Measurements from ENCODE around the gene NOS1AP. TPM values are rescaled to one million over a fixed set of nuclear protein-coding genes. Genes with fewer than 3 reads are reported as not detected.

The NOS1AP gene
- total RNA-seq, 5 donors from 2014 or later (not counting 1 experiment from before 2014, with no cell fraction given) = 0.07 to 0.16 (median 0.09) TPM; not detected in 2

DNA sequence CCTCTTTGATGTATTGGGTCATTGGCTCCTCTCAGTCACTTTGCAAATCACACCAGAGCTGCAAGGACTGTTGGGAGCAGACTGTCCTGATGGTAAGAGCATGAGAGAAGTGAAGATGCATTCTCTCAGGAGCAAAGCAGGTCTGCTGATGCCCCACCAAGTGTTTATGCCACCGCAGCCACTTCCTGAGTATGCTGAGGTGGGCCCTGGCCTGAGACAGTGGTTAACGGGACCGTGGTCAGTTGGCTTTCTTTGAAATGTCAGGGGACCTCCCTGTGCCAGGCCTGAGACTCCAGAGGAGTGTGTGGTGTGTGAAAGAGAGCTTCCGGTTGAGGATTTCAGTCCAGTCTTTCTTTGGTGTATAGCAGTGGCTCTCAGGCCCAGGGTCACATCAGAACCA, 227.7 kb downstream of the NOS1AP start:
- ChIA-PET CTCF (no interaction called here), POLR2A (no interaction called here)
- H3K27me3 Mint-ChIP-seq = peaks cover 37 to 40% of the 10 kb centered on the region in 2 donors
- no peak for ATAC-seq (replicated peaks in 1 of 4)
- peaks cover 0 to 27% of the 10 kb centered on the region in 2 experiments for H3K27me3 ChIP-seq (replicated peaks in 1 of 2; ENCODE audit: control insufficient read depth in 2 of 2, extremely low read depth in 1 of 2, insufficient read depth in 2 of 2, low read length in 1 of 2)
- no peaks in the 10 kb centered on the region for H3K36me3 ChIP-seq (ENCODE audit: control insufficient read depth in 2 of 2, extremely low read depth in 1 of 2, insufficient read depth in 1 of 2, low read length in 1 of 2)
- no peaks in the 10 kb centered on the region for H3K9me3 ChIP-seq
- H3K9me3 Mint-ChIP-seq = no peaks in the 10 kb centered on the region
- H3K4me3 ChIP-seq (ENCODE audit: control insufficient read depth in 1 of 2, extremely low read depth in 1 of 2, low read length in 1 of 2) = no peak overlapping the region
- no peaks in the 10 kb centered on the region for H3K4me1 Mint-ChIP-seq
- 88% methylated on average over 4 of the region's 4 CpGs for WGBS (ENCODE audit: insufficient coverage)
- H3K27ac Mint-ChIP-seq = no peak overlapping the region
- H3K4me1 ChIP-seq (ENCODE audit: control insufficient read depth in 1 of 2, extremely low read depth in 1 of 2, insufficient read depth in 2 of 2, low read length in 2 of 2) = no peaks in the 10 kb centered on the region
- no peak overlapping the region for H3K4me3 Mint-ChIP-seq
- H3K36me3 Mint-ChIP-seq = no peaks in the 10 kb centered on the region
- DNase-seq = no peak
- H3K27ac ChIP-seq (ENCODE audit: low read length) = no peak overlapping the region

- ATAC-seq (replicated peaks in 1 of 4) (no peak), DNase-seq (no peak)
- Mint-ChIP-seq H3K27ac (no peak overlapping the region), H3K9me3 (no peaks in the 10 kb centered on the region), H3K4me1 (no peaks in the 10 kb centered on the region), H3K27me3 (peaks cover 37 to 39% of the 10 kb centered on the region in 2 donors), H3K36me3 (no peaks in the 10 kb centered on the region), H3K4me3 (no peak overlapping the region)
- CTCF ChIA-PET = no interaction called here
- POLR2A ChIA-PET = no interaction called here
- Histone ChIP-seq H3K27me3 (replicated peaks in 1 of 2; ENCODE audit: control insufficient read depth in 2 of 2, extremely low read depth in 1 of 2, insufficient read depth in 2 of 2, low read length in 1 of 2) (peaks cover 0 to 27% of the 10 kb centered on the region in 2 experiments), H3K4me1 (ENCODE audit: control insufficient read depth in 1 of 2, extremely low read depth in 1 of 2, insufficient read depth in 2 of 2, low read length in 2 of 2) (no peaks in the 10 kb centered on the region), H3K4me3 (ENCODE audit: control insufficient read depth in 1 of 2, extremely low read depth in 1 of 2, low read length in 1 of 2) (no peak overlapping the region), H3K36me3 (ENCODE audit: control insufficient read depth in 2 of 2, extremely low read depth in 1 of 2, insufficient read depth in 1 of 2, low read length in 1 of 2) (no peaks in the 10 kb centered on the region), H3K27ac (ENCODE audit: low read length) (no peak overlapping the region), H3K9me3 (no peaks in the 10 kb centered on the region)
- WGBS (ENCODE audit: insufficient coverage) = 100% methylated on average over 1 of the region's 2 CpGs
Measured at GRCh38 chr1:162298266-162298665, 228.8 kb downstream of the NOS1AP start.

DNA sequence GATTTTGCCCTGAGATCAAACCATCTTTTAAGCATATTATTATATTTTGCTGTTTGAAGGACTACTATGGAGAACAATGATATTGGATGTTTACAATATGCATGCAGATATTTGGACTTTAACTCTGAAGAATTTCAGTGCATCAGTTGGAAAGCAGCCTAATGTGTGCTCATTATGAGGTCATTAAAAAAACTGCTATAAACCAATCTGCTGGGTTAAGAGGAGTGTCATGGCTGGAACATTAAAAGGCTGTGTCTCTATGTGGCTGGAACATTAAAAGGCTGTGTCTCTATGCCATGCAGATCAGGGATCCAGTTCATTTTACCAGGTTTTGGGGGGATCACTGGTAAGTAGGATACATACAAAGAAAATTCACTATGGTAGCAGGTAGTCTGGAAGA, 229.5 kb downstream of the NOS1AP start:
- H3K27ac ChIP-seq (ENCODE audit: low read length) = no peak overlapping the region
- ChIA-PET CTCF (interaction anchor here in 1 of 2 donors (0.6 kb wide), 1 partner anchor 93 kb away, joined by 7 read pairs; no protein-coding TSS in a partner anchor), POLR2A (no interaction called here)
- H3K4me1 Mint-ChIP-seq = no peaks in the 10 kb centered on the region
- H3K9me3 ChIP-seq = no peaks in the 10 kb centered on the region
- H3K27ac Mint-ChIP-seq = no peak overlapping the region
- peaks cover 34 to 39% of the 10 kb centered on the region in 2 donors for H3K27me3 Mint-ChIP-seq
- no peaks in the 10 kb centered on the region for H3K36me3 ChIP-seq (ENCODE audit: control insufficient read depth in 2 of 2, extremely low read depth in 1 of 2, insufficient read depth in 1 of 2, low read length in 1 of 2)
- no peak for ATAC-seq (replicated peaks in 1 of 4)
- H3K36me3 Mint-ChIP-seq = no peaks in the 10 kb centered on the region
- H3K9me3 Mint-ChIP-seq = no peaks in the 10 kb centered on the region
- H3K4me3 Mint-ChIP-seq = no peak overlapping the region
- H3K4me1 ChIP-seq (ENCODE audit: control insufficient read depth in 1 of 2, extremely low read depth in 1 of 2, insufficient read depth in 2 of 2, low read length in 2 of 2) = no peaks in the 10 kb centered on the region
- no peak overlapping the region for H3K4me3 ChIP-seq (ENCODE audit: control insufficient read depth in 1 of 2, extremely low read depth in 1 of 2, low read length in 1 of 2)
- DNase-seq = no peak
- peaks cover 0 to 25% of the 10 kb centered on the region in 2 experiments for H3K27me3 ChIP-seq (replicated peaks in 1 of 2; ENCODE audit: control insufficient read depth in 2 of 2, extremely low read depth in 1 of 2, insufficient read depth in 2 of 2, low read length in 1 of 2)

GRCh38 chr1:162300057-162300917, 230.8 kb downstream of the NOS1AP start:
- H3K4me3 Mint-ChIP-seq = no peak overlapping the region
- DNase-seq (no peak), ATAC-seq (replicated peaks in 1 of 4) (no peak)
- peaks cover 0 to 17% of the 10 kb centered on the region in 2 experiments for H3K27me3 ChIP-seq (replicated peaks in 1 of 2; ENCODE audit: control insufficient read depth in 2 of 2, extremely low read depth in 1 of 2, insufficient read depth in 2 of 2, low read length in 1 of 2)
- no peak overlapping the region for H3K27ac ChIP-seq (ENCODE audit: low read length)
- H3K36me3 ChIP-seq (ENCODE audit: control insufficient read depth in 2 of 2, extremely low read depth in 1 of 2, insufficient read depth in 1 of 2, low read length in 1 of 2) = no peaks in the 10 kb centered on the region
- H3K4me1 ChIP-seq (ENCODE audit: control insufficient read depth in 1 of 2, extremely low read depth in 1 of 2, insufficient read depth in 2 of 2, low read length in 2 of 2) = no peaks in the 10 kb centered on the region
- H3K4me3 ChIP-seq (ENCODE audit: control insufficient read depth in 1 of 2, extremely low read depth in 1 of 2, low read length in 1 of 2) = no peak overlapping the region
- H3K27ac Mint-ChIP-seq = no peak overlapping the region
- no peaks in the 10 kb centered on the region for H3K9me3 Mint-ChIP-seq
- H3K27me3 Mint-ChIP-seq = peaks cover 28 to 38% of the 10 kb centered on the region in 2 donors
- ChIA-PET POLR2A (no interaction called here), CTCF (no interaction called here)
- WGBS (ENCODE audit: insufficient coverage) = 73% methylated on average over 5 of the region's 8 CpGs
- H3K9me3 ChIP-seq = no peaks in the 10 kb centered on the region
- no peaks in the 10 kb centered on the region for H3K36me3 Mint-ChIP-seq
- no peaks in the 10 kb centered on the region for H3K4me1 Mint-ChIP-seq

- H3K27me3 ChIP-seq (replicated peaks in 1 of 2; ENCODE audit: control insufficient read depth in 2 of 2, extremely low read depth in 1 of 2, insufficient read depth in 2 of 2, low read length in 1 of 2) = peaks cover 0 to 17% of the 10 kb centered on the region in 2 experiments
- H3K4me3 ChIP-seq (ENCODE audit: control insufficient read depth in 1 of 2, extremely low read depth in 1 of 2, low read length in 1 of 2) = no peak overlapping the region
- ChIA-PET POLR2A (no interaction called here), CTCF (no interaction called here)
- Mint-ChIP-seq H3K9me3 (no peaks in the 10 kb centered on the region), H3K36me3 (no peaks in the 10 kb centered on the region), H3K27ac (no peak overlapping the region), H3K4me1 (no peaks in the 10 kb centered on the region), H3K27me3 (peaks cover 18 to 27% of the 10 kb centered on the region in 2 donors), H3K4me3 (no peak overlapping the region)
- ATAC-seq (replicated peaks in 1 of 4) = no peak
- H3K9me3 ChIP-seq = no peaks in the 10 kb centered on the region
- DNase-seq = no peak
- no peaks in the 10 kb centered on the region for H3K36me3 ChIP-seq (ENCODE audit: control insufficient read depth in 2 of 2, extremely low read depth in 1 of 2, insufficient read depth in 1 of 2, low read length in 1 of 2)
- H3K27ac ChIP-seq (ENCODE audit: low read length) = no peak overlapping the region
- 93% methylated on average over 3 of the region's 4 CpGs for WGBS (ENCODE audit: insufficient coverage)
- no peaks in the 10 kb centered on the region for H3K4me1 ChIP-seq (ENCODE audit: control insufficient read depth in 1 of 2, extremely low read depth in 1 of 2, insufficient read depth in 2 of 2, low read length in 2 of 2)
Measured at GRCh38 chr1:162301696-162302095, 232.2 kb downstream of the NOS1AP start.

GRCh38 chr1:162302306-162303003, 233.0 kb downstream of the NOS1AP start:
- no peaks in the 10 kb centered on the region for H3K36me3 ChIP-seq (ENCODE audit: control insufficient read depth in 2 of 2, extremely low read depth in 1 of 2, insufficient read depth in 1 of 2, low read length in 1 of 2)
- peaks cover 0 to 12% of the 10 kb centered on the region in 2 experiments for H3K27me3 ChIP-seq (replicated peaks in 1 of 2; ENCODE audit: control insufficient read depth in 2 of 2, extremely low read depth in 1 of 2, insufficient read depth in 2 of 2, low read length in 1 of 2)
- no peaks in the 10 kb centered on the region for H3K4me1 ChIP-seq (ENCODE audit: control insufficient read depth in 1 of 2, extremely low read depth in 1 of 2, insufficient read depth in 2 of 2, low read length in 2 of 2)
- Mint-ChIP-seq H3K27ac (no peak overlapping the region), H3K9me3 (peaks cover 0 to 4% (median 3%) of the 10 kb centered on the region in 3 donors), H3K4me1 (no peaks in the 10 kb centered on the region), H3K27me3 (peaks cover 17 to 26% of the 10 kb centered on the region in 2 donors), H3K4me3 (no peak overlapping the region), H3K36me3 (no peaks in the 10 kb centered on the region)
- no peaks in the 10 kb centered on the region for H3K9me3 ChIP-seq
- WGBS (ENCODE audit: insufficient coverage) = no CpG with 5 or more reads among the region's 3 CpGs
- no peak overlapping the region for H3K4me3 ChIP-seq (ENCODE audit: control insufficient read depth in 1 of 2, extremely low read depth in 1 of 2, low read length in 1 of 2)
- DNase-seq = no peak
- ChIA-PET POLR2A (no interaction called here), CTCF (no interaction called here)
- no peak overlapping the region for H3K27ac ChIP-seq (ENCODE audit: low read length)
- ATAC-seq (replicated peaks in 1 of 4) = no peak

All from T-cell (primary cell).